Measurements from ENCODE around the gene MICALL2.

MICALL2 gene

DNA sequence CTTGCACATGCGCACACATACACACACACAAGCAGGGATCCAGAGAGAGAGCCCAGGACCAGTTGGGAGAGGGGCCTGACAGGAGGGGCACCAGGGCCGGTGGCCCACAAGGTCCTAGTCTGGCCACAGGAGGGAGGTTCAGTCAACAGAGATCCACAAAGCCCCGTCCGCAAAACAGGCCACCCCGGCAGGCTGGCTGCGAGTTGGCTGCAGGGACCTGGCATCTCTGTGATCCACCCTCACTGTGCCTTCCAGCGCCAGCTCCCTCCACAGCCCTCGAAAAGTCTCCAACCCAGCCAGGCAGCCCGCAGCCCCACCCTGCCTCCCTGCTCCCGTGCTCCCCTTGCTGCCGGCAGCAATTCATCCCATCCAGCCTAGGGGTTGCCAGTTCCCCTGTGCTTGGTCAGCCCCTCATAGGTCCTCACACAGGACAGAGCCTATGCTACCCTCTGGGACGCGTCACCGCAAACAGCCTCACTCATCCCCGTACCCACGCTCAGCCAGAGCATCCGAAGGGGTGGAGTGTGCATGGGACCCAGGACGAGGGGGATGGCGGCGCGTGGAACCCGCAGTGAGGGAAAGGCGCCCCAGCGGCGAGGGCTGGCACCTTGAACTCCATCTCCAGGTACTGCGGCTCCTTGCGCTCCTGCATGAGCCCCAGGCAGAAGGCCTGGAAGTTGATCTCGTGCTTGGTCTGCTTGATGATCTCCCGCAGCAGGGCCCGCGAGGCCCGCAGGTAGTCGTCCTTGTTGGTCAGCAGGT, 37.4 kb upstream of the MICALL2 start:
- Histone ChIP-seq H3K9ac (ENCODE audit: low read depth, low read length) (no peak overlapping the region), H3K4me1 (ENCODE audit: insufficient read depth, low read length) (no peaks in the 10 kb centered on the region), H3K9me3 (ENCODE audit: control insufficient read depth, insufficient read depth, low read length) (no peaks in the 10 kb centered on the region), H3K36me3 (ENCODE audit: insufficient read depth, low read length) (peaks cover 3% of the 10 kb centered on the region; the same call in 1 of the 2 replicates)

GRCh38 chr7:1495564-1496242, 36.4 kb upstream of the MICALL2 start:
- Histone ChIP-seq H3K36me3 (ENCODE audit: insufficient read depth, low read length) (peaks cover 3% of the 10 kb centered on the region; the same call in 1 of the 2 replicates), H3K9me3 (ENCODE audit: control insufficient read depth, insufficient read depth, low read length) (no peaks in the 10 kb centered on the region), H3K9ac (ENCODE audit: low read depth, low read length) (no peak overlapping the region), H3K4me1 (ENCODE audit: insufficient read depth, low read length) (no peaks in the 10 kb centered on the region)

DNA sequence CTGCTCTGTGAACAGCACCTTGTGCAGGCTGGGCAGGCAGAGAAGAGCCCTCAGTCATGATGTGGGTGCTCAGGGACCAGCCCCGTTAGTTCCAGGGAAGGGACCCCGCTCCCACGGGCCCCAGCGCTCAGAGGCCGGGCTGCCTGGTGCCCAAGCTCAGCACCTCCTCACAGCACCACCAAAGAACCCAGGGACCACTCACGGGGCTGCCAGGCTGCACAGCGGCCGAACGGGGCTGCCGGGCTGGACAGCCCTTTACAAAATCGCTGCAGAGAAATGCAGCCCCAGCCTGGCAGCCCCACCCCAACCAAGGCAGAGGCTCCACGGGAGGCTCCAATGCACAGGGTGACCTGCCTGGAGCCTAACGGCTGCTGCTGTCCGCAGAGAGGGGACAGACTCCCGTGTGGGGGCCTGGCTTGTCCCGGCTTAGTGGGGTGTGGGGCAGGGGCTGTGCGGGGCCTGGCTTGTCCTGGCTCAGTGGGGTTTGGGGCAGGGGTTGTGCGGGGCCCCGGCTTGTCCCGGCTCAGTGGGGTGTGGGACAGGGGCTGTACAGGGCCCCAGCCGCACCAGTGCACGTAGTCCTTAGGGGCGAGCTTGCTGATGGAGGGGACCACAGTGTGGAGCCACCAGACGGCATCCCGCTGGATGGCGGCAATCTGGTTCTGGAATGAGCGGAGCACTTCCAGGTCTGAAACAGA, 35.7 kb upstream of the MICALL2 start:
- H3K9ac ChIP-seq (ENCODE audit: low read depth, low read length), result no peak overlapping the region
- H3K36me3 ChIP-seq (ENCODE audit: insufficient read depth, low read length), result peaks cover 3% of the 10 kb centered on the region; the same call in 1 of the 2 replicates
- H3K4me1 ChIP-seq (ENCODE audit: insufficient read depth, low read length), result no peaks in the 10 kb centered on the region
- H3K9me3 ChIP-seq (ENCODE audit: control insufficient read depth, insufficient read depth, low read length), result no peaks in the 10 kb centered on the region

DNA sequence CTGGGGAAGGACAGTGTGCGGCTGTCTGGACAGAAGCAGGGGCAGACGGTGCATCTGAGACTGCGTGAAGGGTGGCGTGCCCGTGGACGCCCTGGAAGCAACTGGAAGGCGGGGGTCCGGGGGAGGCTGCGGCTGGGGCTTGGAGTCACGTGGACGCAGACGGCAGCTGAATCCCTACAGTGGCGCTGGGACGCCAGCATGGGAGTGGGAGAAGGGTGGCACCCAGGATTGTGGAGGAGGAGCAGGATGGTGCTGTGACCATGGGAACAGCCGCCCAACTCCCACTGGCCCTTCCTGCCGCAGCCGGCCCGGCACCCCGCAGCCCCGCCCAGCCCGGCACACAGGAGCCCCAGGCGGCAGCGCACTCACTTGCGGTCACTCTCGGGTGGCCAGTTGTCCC, 35.2 kb upstream of the MICALL2 start:
- no peak overlapping the region for H3K9ac ChIP-seq (ENCODE audit: low read depth, low read length)
- no peaks in the 10 kb centered on the region for H3K9me3 ChIP-seq (ENCODE audit: control insufficient read depth, insufficient read depth, low read length)
- H3K36me3 ChIP-seq (ENCODE audit: insufficient read depth, low read length), result peaks cover 5% of the 10 kb centered on the region; the same call in 1 of the 2 replicates
- H3K4me1 ChIP-seq (ENCODE audit: insufficient read depth, low read length), result no peaks in the 10 kb centered on the region

- Histone ChIP-seq H3K9me3 (ENCODE audit: control insufficient read depth, insufficient read depth, low read length) (no peaks in the 10 kb centered on the region), H3K9ac (ENCODE audit: low read depth, low read length) (no peak overlapping the region), H3K36me3 (ENCODE audit: insufficient read depth, low read length) (peaks cover 5% of the 10 kb centered on the region; the same call in 1 of the 2 replicates), H3K4me1 (ENCODE audit: insufficient read depth, low read length) (no peaks in the 10 kb centered on the region)
Observed at GRCh38 chr7:1493571-1493970, 34.3 kb upstream of the MICALL2 start.

- H3K36me3 ChIP-seq (ENCODE audit: insufficient read depth, low read length), result peaks cover 5% of the 10 kb centered on the region; the same call in 1 of the 2 replicates
Observed at GRCh38 chr7:1493129-1493528, 33.9 kb upstream of the MICALL2 start.

GRCh38 chr7:1492640-1493039, 33.4 kb upstream of the MICALL2 start:
- no peaks in the 10 kb centered on the region for H3K4me1 ChIP-seq (ENCODE audit: insufficient read depth, low read length)
- peaks cover 5% of the 10 kb centered on the region; the same call in 1 of the 2 replicates for H3K36me3 ChIP-seq (ENCODE audit: insufficient read depth, low read length)
- H3K9ac ChIP-seq (ENCODE audit: low read depth, low read length), result no peak overlapping the region
- H3K9me3 ChIP-seq (ENCODE audit: control insufficient read depth, insufficient read depth, low read length), result no peaks in the 10 kb centered on the region

More at GRCh38 chr7:1493129-1493528, 33.9 kb upstream of the MICALL2 start:
- no peaks in the 10 kb centered on the region for H3K9me3 ChIP-seq (ENCODE audit: control insufficient read depth, insufficient read depth, low read length)
- no peaks in the 10 kb centered on the region for H3K4me1 ChIP-seq (ENCODE audit: insufficient read depth, low read length)
- no peak overlapping the region for H3K9ac ChIP-seq (ENCODE audit: low read depth, low read length)

DNA sequence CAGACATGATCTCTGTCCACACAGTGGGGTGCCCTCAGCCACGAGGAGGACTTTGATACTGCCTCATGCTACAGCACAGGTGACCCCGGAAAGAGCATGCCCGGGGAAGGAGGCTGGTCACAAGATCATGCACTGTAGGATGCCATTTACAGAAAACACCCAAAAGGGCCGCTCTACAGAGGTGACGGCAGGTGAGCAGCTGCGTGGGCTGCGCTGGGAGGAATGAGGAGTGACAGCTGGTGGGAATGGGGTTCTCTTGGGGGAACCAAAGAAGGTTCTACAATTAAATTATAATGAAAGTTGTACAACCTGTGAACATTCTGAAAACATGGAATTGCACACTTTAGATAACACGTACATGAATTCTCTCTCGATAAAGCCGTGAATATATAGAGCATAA, 33.0 kb upstream of the MICALL2 start:
- peaks cover 6% of the 10 kb centered on the region for H3K36me3 ChIP-seq (ENCODE audit: insufficient read depth, low read length)

GRCh38 chr7:1490837-1491236, 31.6 kb upstream of the MICALL2 start:
- H3K9ac ChIP-seq (ENCODE audit: low read depth, low read length), result no peak overlapping the region
- H3K36me3 ChIP-seq (ENCODE audit: insufficient read depth, low read length), result peaks cover 10% of the 10 kb centered on the region

More for the DNA sequence above, 33.0 kb upstream of the MICALL2 start:
- Histone ChIP-seq H3K9ac (ENCODE audit: low read depth, low read length) (no peak overlapping the region), H3K9me3 (ENCODE audit: control insufficient read depth, insufficient read depth, low read length) (no peaks in the 10 kb centered on the region), H3K4me1 (ENCODE audit: insufficient read depth, low read length) (no peaks in the 10 kb centered on the region)

GRCh38 chr7:1489336-1489735, 30.1 kb upstream of the MICALL2 start:
- Histone ChIP-seq H3K9ac (ENCODE audit: low read depth, low read length) (no peak overlapping the region), H3K4me1 (ENCODE audit: insufficient read depth, low read length) (no peaks in the 10 kb centered on the region), H3K36me3 (ENCODE audit: insufficient read depth, low read length) (peaks cover 12% of the 10 kb centered on the region; the same call in 1 of the 2 replicates), H3K9me3 (ENCODE audit: control insufficient read depth, insufficient read depth, low read length) (no peaks in the 10 kb centered on the region)

More at GRCh38 chr7:1490837-1491236, 31.6 kb upstream of the MICALL2 start:
- Histone ChIP-seq H3K4me1 (ENCODE audit: insufficient read depth, low read length) (no peaks in the 10 kb centered on the region), H3K9me3 (ENCODE audit: control insufficient read depth, insufficient read depth, low read length) (no peaks in the 10 kb centered on the region)

- no peaks in the 10 kb centered on the region for H3K4me1 ChIP-seq (ENCODE audit: insufficient read depth, low read length)
- H3K9me3 ChIP-seq (ENCODE audit: control insufficient read depth, insufficient read depth, low read length), result no peaks in the 10 kb centered on the region
- H3K9ac ChIP-seq (ENCODE audit: low read depth, low read length), result no peak overlapping the region
- peaks cover 12% of the 10 kb centered on the region; the same call in 1 of the 2 replicates for H3K36me3 ChIP-seq (ENCODE audit: insufficient read depth, low read length)
Observed at GRCh38 chr7:1488016-1488415, 28.7 kb upstream of the MICALL2 start.

DNA sequence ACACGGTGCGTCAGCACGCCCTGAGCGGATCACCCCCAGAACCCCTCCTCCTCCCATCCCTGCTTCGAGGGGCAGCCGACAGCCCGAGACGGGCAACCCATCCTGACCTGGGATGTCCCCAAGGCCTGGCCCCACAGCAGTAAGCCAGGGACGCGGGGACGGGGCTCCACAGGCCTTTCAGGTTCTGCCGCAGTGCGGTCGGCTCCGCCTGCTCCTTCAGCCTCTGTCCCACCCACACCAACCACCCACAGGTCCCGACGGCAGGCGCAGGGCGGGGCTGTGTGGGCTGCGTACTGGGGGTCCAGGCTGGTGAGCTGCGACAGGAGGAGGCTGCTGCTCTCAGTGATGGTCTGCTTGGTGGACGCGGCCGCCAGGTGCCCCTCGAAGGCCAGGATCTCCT, 28.2 kb upstream of the MICALL2 start:
- H3K9me3 ChIP-seq (ENCODE audit: control insufficient read depth, insufficient read depth, low read length), result no peaks in the 10 kb centered on the region
- no peaks in the 10 kb centered on the region for H3K4me1 ChIP-seq (ENCODE audit: insufficient read depth, low read length)
- H3K9ac ChIP-seq (ENCODE audit: low read depth, low read length), result no peak overlapping the region
- H3K36me3 ChIP-seq (ENCODE audit: insufficient read depth, low read length), result peaks cover 12% of the 10 kb centered on the region; the same call in 1 of the 2 replicates

DNA sequence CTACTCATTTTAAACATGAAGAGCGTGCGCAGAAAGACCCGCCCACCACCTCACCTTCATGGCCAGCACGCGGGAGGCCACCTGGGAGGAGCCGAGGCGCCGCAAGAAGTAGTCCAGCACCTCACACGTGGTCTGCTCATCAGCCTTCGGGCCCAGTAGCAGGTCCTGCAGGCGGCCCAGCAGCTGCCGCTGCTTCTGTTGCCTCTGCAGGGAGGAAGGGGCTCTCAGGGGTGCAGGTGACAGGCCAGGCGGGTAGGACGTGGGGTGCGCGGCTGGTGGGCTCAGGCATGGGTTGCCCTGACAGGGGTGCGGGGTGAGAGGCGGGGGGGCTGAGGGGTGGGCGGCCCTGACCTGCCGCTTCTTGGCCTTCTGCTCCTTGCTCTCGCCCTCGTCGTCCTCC, 27.3 kb upstream of the MICALL2 start:
- H3K9ac ChIP-seq (ENCODE audit: low read depth, low read length), result no peak overlapping the region
- no peaks in the 10 kb centered on the region for H3K9me3 ChIP-seq (ENCODE audit: control insufficient read depth, insufficient read depth, low read length)
- H3K36me3 ChIP-seq (ENCODE audit: insufficient read depth, low read length), result peaks cover 15% of the 10 kb centered on the region; the same call in 1 of the 2 replicates
- no peaks in the 10 kb centered on the region for H3K4me1 ChIP-seq (ENCODE audit: insufficient read depth, low read length)

DNA sequence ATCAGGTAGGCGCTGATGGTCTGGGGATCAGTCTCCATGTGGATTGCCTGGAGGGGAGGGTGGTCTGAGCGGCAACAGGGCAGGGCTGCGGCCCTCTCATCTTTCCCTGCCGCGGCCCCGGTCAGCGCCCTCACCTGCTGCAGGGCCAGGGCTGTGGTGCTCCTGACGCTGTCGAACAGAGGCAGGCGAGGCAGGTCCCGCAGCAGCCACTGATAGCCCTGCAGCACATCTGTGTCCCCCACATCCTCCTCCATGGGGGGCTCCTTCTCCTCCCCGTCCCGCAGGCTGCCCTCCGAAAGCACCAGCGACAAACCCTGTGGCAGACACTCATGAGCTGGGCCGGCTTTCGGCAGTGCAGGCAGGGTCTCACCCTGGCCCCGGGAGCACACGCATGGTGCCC, 25.9 kb upstream of the MICALL2 start:
- H3K9me3 ChIP-seq (ENCODE audit: control insufficient read depth, insufficient read depth, low read length), result no peaks in the 10 kb centered on the region

More for the DNA sequence above, 25.9 kb upstream of the MICALL2 start:
- Histone ChIP-seq H3K36me3 (ENCODE audit: insufficient read depth, low read length) (peaks cover 15% of the 10 kb centered on the region; the same call in 1 of the 2 replicates), H3K9ac (ENCODE audit: low read depth, low read length) (no peak overlapping the region), H3K4me1 (ENCODE audit: insufficient read depth, low read length) (no peaks in the 10 kb centered on the region)
